CD4-positive, CD25-positive, alpha-beta regulatory T cell (primary cell): ENCODE data around the gene KRT25. TPM values are rescaled to one million over a fixed set of nuclear protein-coding genes. Genes with fewer than 3 reads are reported as not detected.

ENCODE experiments used
- ATAC-seq, 2 donors: fragments of 150-1000 bp; cut with Tn5 transposase; one replicate each; pipeline ENCODE4 v1.10.0; 2021; ENCODE audit warnings: low read depth in 2 of 2, moderate number of reproducible peaks in 2 of 2, moderate library complexity in 1 of 2
- DNase-seq, 3 donors: peaks; one replicate each; pipeline versions ENCODE4 v3.0.0 to v3.0.0-alpha.2; 2012 to 2022; ENCODE audit warnings: mixed read lengths in 1 of 3
- H3K27ac ChIP-seq: one replicate; pipeline ENCODE4 v1.7.0; 2013; ENCODE audit warnings: mild to moderate bottlenecking, low read length; ENCODE audit not compliant: insufficient read depth, poor library complexity, severe bottlenecking
- H3K27me3 ChIP-seq: one replicate; pipeline ENCODE4 v1.7.0; 2013; ENCODE audit warnings: low read length; ENCODE audit not compliant: control insufficient read depth, insufficient read depth
- H3K36me3 ChIP-seq: one replicate; pipeline ENCODE4 v1.7.0; 2013; ENCODE audit warnings: mild to moderate bottlenecking, low read length, moderate library complexity; ENCODE audit not compliant: control insufficient read depth, insufficient read depth
- H3K4me1 ChIP-seq: 2 replicates; pipeline ENCODE4 v1.7.0; 2013; ENCODE audit warnings: mild to moderate bottlenecking, low read length; ENCODE audit not compliant: insufficient read depth, control insufficient read depth, poor library complexity, severe bottlenecking
- H3K4me3 ChIP-seq: one replicate; pipeline ENCODE4 v1.7.0; 2013; ENCODE audit warnings: low read depth, mild to moderate bottlenecking, low read length, moderate library complexity
- H3K9me3 ChIP-seq, 2 experiments: 1 replicate in 1 of 2; 2 replicates in 1 of 2; pipeline ENCODE4 v1.7.0; 2013; ENCODE audit warnings: low read length in 2 of 2, mild to moderate bottlenecking in 1 of 2, moderate library complexity in 1 of 2; ENCODE audit not compliant: control insufficient read depth in 2 of 2
- H3K27ac Mint-ChIP-seq, 3 donors: one replicate each; pipeline ENCODE4 v1.8.0; 2020 to 2022; ENCODE audit warnings: mild to moderate bottlenecking in 3 of 3, mixed read lengths in 3 of 3, moderate library complexity in 2 of 3
- H3K27me3 Mint-ChIP-seq: one replicate; pipeline ENCODE4 v1.8.0; 2022; ENCODE audit warnings: mild to moderate bottlenecking, mixed read lengths
- H3K36me3 Mint-ChIP-seq: one replicate; pipeline ENCODE4 v1.8.0; 2020; ENCODE audit warnings: mixed read lengths
- H3K4me1 Mint-ChIP-seq, 4 donors: one replicate each; pipeline ENCODE4 v1.8.0; 2020 to 2022; ENCODE audit warnings: mixed read lengths in 4 of 4, mild to moderate bottlenecking in 1 of 4
- H3K4me3 Mint-ChIP-seq, 4 donors: one replicate each; pipeline ENCODE4 v1.8.0; 2020 to 2022; ENCODE audit warnings: mild to moderate bottlenecking in 4 of 4, mixed read lengths in 4 of 4, moderate library complexity in 3 of 4
- H3K9me3 Mint-ChIP-seq, 7 donors: one replicate each; pipeline ENCODE4 v1.8.0; 2020 to 2022; ENCODE audit warnings: mixed read lengths in 7 of 7, mild to moderate bottlenecking in 3 of 7, moderate library complexity in 2 of 7
- polyA plus RNA-seq, 4 donors: library from polyadenylated mRNA; unstranded; fragments of 300-500 nt; fragmentation: Illumina TruSeq; gene quantifications; one replicate each; pipeline ENCODE4 v1.2.3, GENCODE V29; 2021
- total RNA-seq: library from RNA; stranded (reverse); gene quantifications from one replicate; pipeline ENCODE4 v1.2.3, GENCODE V29; 2022

Gene KRT25
- total RNA-seq (not detected), polyA plus RNA-seq (not detected)

- Histone ChIP-seq H3K4me1 (no peaks in the 10 kb centered on the region), H3K4me3 (no peak within 1 kb of the TSS), H3K9me3 (peaks cover 14 to 19% of the 10 kb centered on the region in 2 experiments), H3K27me3 (peaks cover 15% of the 10 kb centered on the region), H3K27ac (no peak within 1 kb of the TSS), H3K36me3 (no peaks in the 10 kb centered on the region)
- H3K27ac Mint-ChIP-seq, result no peak within 1 kb of the TSS
- ATAC-seq (no peak), DNase-seq (no peak)
- peaks cover 47% of the 10 kb centered on the region for H3K27me3 Mint-ChIP-seq
- no peaks in the 10 kb centered on the region for H3K4me1 Mint-ChIP-seq
- no peak within 1 kb of the TSS for H3K4me3 Mint-ChIP-seq
- peaks cover 3 to 27% (median 12%) of the 10 kb centered on the region in 7 donors for H3K9me3 Mint-ChIP-seq
- H3K36me3 Mint-ChIP-seq, result no peaks in the 10 kb centered on the region
Observed at GRCh38 chr17:40755231-40755630, at the start of gene KRT25. TSS of gene KRT25 (minus strand) at chr17:40755331. CDS start at chr17:40755271, 60 bp downstream.

DNA sequence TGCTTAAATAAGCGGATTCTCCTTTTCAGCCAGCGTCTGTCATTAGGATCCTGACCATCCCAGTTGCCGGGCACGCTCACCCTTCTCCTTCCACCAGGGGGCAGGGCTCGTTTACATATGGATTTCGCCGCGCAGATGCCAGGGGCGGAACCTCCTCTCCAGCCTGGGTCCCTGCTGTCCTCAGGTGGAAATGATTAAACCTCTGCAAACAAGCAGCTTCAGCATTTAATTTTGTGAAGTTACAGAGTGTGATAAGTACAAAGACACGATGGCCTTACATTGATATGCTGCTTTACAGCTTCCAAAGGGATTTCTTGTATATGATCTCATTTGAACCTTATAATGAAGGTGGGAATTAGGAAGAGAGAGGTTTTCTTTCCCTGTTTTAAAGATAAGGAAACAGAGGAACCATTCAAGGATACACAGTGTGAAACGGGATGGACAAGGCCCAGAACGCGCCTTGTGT lies 48.5 kb upstream of the KRT25 start:
- Mint-ChIP-seq H3K27me3 (peaks cover 56% of the 10 kb centered on the region), H3K36me3 (no peaks in the 10 kb centered on the region), H3K4me3 (no peak overlapping the region), H3K4me1 (peaks cover 0 to 3% (median 1%) of the 10 kb centered on the region in 4 donors), H3K27ac (no peak overlapping the region), H3K9me3 (peaks cover 0 to 2% (median 0%) of the 10 kb centered on the region in 7 donors)
- Histone ChIP-seq H3K4me3 (no peak overlapping the region), H3K36me3 (no peaks in the 10 kb centered on the region), H3K27ac (no peak overlapping the region), H3K27me3 (peaks cover 60% of the 10 kb centered on the region), H3K4me1 (peaks cover 3% of the 10 kb centered on the region), H3K9me3 (no peaks in the 10 kb centered on the region)
- ATAC-seq (peak; percentile 78 to 81), DNase-seq (peak; percentile 58 to 76 (median 59))

- Mint-ChIP-seq H3K4me1 (peaks cover 0 to 3% (median 1%) of the 10 kb centered on the region in 4 donors), H3K27me3 (peaks cover 43% of the 10 kb centered on the region), H3K36me3 (no peaks in the 10 kb centered on the region), H3K9me3 (peaks cover 0 to 2% (median 0%) of the 10 kb centered on the region in 7 donors), H3K4me3 (no peak overlapping the region), H3K27ac (no peak overlapping the region)
- DNase-seq (no peak), ATAC-seq (no peak)
- Histone ChIP-seq H3K4me1 (peaks cover 3% of the 10 kb centered on the region), H3K9me3 (no peaks in the 10 kb centered on the region), H3K36me3 (no peaks in the 10 kb centered on the region), H3K4me3 (no peak overlapping the region), H3K27me3 (peaks cover 49% of the 10 kb centered on the region), H3K27ac (no peak overlapping the region)
Observed at GRCh38 chr17:40801157-40801556, 46.0 kb upstream of the KRT25 start.

DNA sequence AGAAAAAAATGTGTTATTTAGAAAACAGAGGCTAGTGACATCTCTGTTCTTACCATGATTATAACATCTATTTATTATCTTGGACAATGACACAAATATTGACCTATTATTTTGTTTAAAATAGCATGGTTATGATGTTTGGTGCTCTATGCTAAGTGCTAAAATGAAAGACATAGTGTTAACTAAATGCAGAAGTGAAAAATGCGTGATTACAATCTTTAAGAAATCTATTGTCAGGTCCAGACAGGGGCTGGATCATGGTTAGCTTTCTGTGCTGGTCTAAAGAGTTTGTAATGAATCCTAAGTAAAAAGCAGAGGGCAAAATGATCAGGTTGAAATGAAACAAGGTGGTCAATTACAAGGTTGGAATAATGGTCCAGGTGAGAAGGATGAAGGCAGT lies 45.2 kb upstream of the KRT25 start:
- Histone ChIP-seq H3K27ac (no peak overlapping the region), H3K9me3 (no peaks in the 10 kb centered on the region), H3K27me3 (peaks cover 45% of the 10 kb centered on the region), H3K4me3 (no peak overlapping the region), H3K36me3 (no peaks in the 10 kb centered on the region), H3K4me1 (peaks cover 3% of the 10 kb centered on the region)
- Mint-ChIP-seq H3K27me3 (peaks cover 43% of the 10 kb centered on the region), H3K9me3 (peaks cover 0 to 2% (median 0%) of the 10 kb centered on the region in 7 donors), H3K4me1 (peaks cover 0 to 3% (median 1%) of the 10 kb centered on the region in 4 donors), H3K4me3 (no peak overlapping the region), H3K27ac (no peak overlapping the region), H3K36me3 (no peaks in the 10 kb centered on the region)
- DNase-seq, result no peak
- ATAC-seq, result no peak

DNA sequence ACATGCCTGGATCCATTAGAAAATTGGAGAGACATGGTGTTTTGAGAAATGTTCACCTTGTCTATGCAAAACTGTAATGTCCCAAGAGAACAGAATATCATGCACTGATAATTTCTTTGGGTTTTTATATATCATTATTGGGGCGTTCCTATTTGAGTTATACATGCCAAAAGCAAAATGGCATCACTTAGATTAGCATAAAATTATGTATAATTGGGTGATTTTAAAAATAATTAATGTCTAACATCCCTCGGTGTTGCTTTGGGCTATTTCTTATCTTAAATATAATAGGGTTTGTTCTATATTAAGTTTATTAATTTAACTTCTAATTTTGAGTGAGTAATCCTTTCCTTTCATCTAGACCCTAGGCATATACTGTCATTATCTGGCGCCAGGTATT lies 44.7 kb upstream of the KRT25 start, which contains the start of gene KRT28:
Gene KRT28, minus strand, starts transcription at position 101 of the 400 bp plus-strand sequence. Its CDS starts 66 bp downstream, at position 35.
- Histone ChIP-seq H3K4me3 (no peak within 1 kb of the TSS), H3K27ac (no peak within 1 kb of the TSS), H3K4me1 (peaks cover 3% of the 10 kb centered on the region), H3K9me3 (no peaks in the 10 kb centered on the region), H3K36me3 (no peaks in the 10 kb centered on the region), H3K27me3 (peaks cover 41% of the 10 kb centered on the region)
- ATAC-seq (no peak), DNase-seq (no peak)
- no peak within 1 kb of the TSS for H3K4me3 Mint-ChIP-seq
- H3K27me3 Mint-ChIP-seq, result peaks cover 38% of the 10 kb centered on the region
- H3K9me3 Mint-ChIP-seq, result peaks cover 0 to under 1% (median 0%) of the 10 kb centered on the region in 7 donors
- no peaks in the 10 kb centered on the region for H3K36me3 Mint-ChIP-seq
- peaks cover 0 to 3% (median 1%) of the 10 kb centered on the region in 4 donors for H3K4me1 Mint-ChIP-seq
- no peak within 1 kb of the TSS for H3K27ac Mint-ChIP-seq

DNA sequence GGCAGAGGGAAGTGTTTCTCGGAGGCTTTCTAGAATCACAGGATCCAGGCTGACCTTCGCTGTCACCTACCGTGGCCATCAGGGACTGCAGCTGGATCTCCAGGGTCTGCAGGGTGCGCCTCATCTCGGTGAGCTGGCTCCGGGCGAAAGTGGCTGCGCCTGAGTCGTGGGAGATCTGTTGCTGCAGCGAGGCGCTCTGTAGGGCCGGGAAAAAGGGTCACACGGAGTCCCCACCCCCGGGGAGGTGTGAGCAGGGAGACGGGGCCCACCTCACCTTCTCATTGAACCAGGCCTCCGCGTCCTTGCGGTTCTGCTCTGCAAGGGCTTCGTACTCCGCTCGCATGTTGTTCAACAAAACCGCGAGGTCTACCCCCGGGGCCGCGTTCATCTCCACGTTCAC lies 41.7 kb upstream of the KRT25 start:
- H3K27me3 Mint-ChIP-seq, result peaks cover 40% of the 10 kb centered on the region
- H3K27ac Mint-ChIP-seq, result no peak overlapping the region
- no peaks in the 10 kb centered on the region for H3K4me1 Mint-ChIP-seq
- Histone ChIP-seq H3K4me1 (no peaks in the 10 kb centered on the region), H3K27ac (no peak overlapping the region), H3K4me3 (no peak overlapping the region), H3K36me3 (no peaks in the 10 kb centered on the region), H3K9me3 (no peaks in the 10 kb centered on the region), H3K27me3 (peaks cover 40% of the 10 kb centered on the region)
- DNase-seq (no peak), ATAC-seq (no peak)
- H3K36me3 Mint-ChIP-seq, result no peaks in the 10 kb centered on the region
- H3K4me3 Mint-ChIP-seq, result no peak overlapping the region
- H3K9me3 Mint-ChIP-seq, result no peaks in the 10 kb centered on the region

GRCh38 chr17:40795019-40795667 lies 40.0 kb upstream of the KRT25 start:
- no peak for ATAC-seq
- no peaks in the 10 kb centered on the region for H3K4me1 Mint-ChIP-seq

DNA sequence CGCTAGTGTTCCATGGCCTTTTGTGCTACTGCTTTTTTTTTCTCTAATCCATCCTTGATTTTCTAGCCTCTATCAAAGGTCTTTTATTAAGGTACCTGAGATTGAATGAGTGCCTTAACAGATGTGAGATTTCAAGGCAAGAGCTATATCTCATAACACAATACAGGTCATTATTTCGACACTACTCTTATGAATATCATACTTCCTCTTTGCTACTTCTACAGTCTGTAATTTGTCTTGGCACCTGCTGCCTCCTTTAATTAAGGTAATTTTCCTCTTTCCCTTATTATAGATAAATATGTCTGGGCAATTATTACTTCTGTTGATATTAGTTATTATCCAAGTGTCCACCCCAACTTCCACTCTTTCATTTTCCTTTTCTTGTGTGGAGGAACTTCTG lies 39.3 kb upstream of the KRT25 start:
- Mint-ChIP-seq H3K27ac (peak overlapping the region in 1 of 3 donors; percentile 81), H3K9me3 (no peaks in the 10 kb centered on the region), H3K27me3 (peaks cover 49% of the 10 kb centered on the region), H3K36me3 (no peaks in the 10 kb centered on the region), H3K4me1 (no peaks in the 10 kb centered on the region), H3K4me3 (no peak overlapping the region)
- H3K27me3 ChIP-seq, result peaks cover 23% of the 10 kb centered on the region
- no peaks in the 10 kb centered on the region for H3K36me3 ChIP-seq
- no peaks in the 10 kb centered on the region for H3K9me3 ChIP-seq
- H3K4me3 ChIP-seq, result no peak overlapping the region
- ATAC-seq (no peak), DNase-seq (no peak)
- H3K4me1 ChIP-seq, result no peaks in the 10 kb centered on the region
- no peak overlapping the region for H3K27ac ChIP-seq

More at GRCh38 chr17:40795019-40795667, 40.0 kb upstream of the KRT25 start:
- Mint-ChIP-seq H3K9me3 (no peaks in the 10 kb centered on the region), H3K27ac (no peak overlapping the region), H3K36me3 (no peaks in the 10 kb centered on the region), H3K27me3 (peaks cover 47% of the 10 kb centered on the region), H3K4me3 (no peak overlapping the region)
- Histone ChIP-seq H3K4me3 (no peak overlapping the region), H3K9me3 (no peaks in the 10 kb centered on the region), H3K27ac (no peak overlapping the region), H3K4me1 (no peaks in the 10 kb centered on the region), H3K36me3 (no peaks in the 10 kb centered on the region), H3K27me3 (peaks cover 26% of the 10 kb centered on the region)
- DNase-seq, result no peak
